Measurements from ENCODE around the gene CNTNAP2.

The CNTNAP2 gene

GRCh38 chr7:146116521-146117222 lies at the start of gene CNTNAP2:
Gene CNTNAP2 (plus strand): TSS chr7:146116801. CDS start chr7:146116877, 76 bp downstream.
- H3K36me3 ChIP-seq (ENCODE audit: insufficient read depth, low read length): no peaks in the 10 kb centered on the region
- H3K27ac ChIP-seq (ENCODE audit: low read depth, low read length): no peak within 1 kb of the TSS
- peaks cover 48% of the 10 kb centered on the region for H3K27me3 ChIP-seq (ENCODE audit: insufficient read depth, low read length)
- H2AFZ ChIP-seq (ENCODE audit: low read length, unreplicated experiment): no peak within 1 kb of the TSS
- H3K4me1 ChIP-seq (ENCODE audit: control insufficient read depth, insufficient read depth, low read length, unreplicated experiment): no peaks in the 10 kb centered on the region
- H3K4me3 ChIP-seq (ENCODE audit: low read depth, low read length): peak within 1 kb of the TSS; percentile 73
- H3K79me2 ChIP-seq (ENCODE audit: control insufficient read depth, insufficient read depth, low read length, unreplicated experiment): no peaks in the 10 kb centered on the region

DNA sequence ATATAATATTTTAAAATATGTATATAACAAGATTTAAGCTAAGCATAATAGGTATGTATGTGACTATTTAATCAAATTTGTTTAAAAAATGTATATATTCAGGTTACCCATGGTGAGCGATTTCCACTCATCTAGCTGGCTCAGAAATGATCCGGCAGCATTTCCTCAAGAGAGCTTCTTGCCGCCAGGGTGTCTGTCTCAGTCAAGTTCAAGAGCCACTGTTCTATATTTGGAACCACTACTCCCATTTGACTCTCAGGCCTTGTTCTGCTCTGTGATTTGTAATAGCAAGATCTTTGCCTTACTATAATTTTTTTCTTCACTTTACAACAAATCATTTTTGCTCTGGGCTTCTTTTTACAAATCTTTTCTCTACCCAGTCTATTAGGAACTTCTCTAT lies 48.7 kb upstream of the CNTNAP2 start:
- no peak overlapping the region for H3K27ac ChIP-seq (ENCODE audit: low read depth, low read length)
- H3K36me3 ChIP-seq (ENCODE audit: insufficient read depth, low read length): no peaks in the 10 kb centered on the region
- H2AFZ ChIP-seq (ENCODE audit: low read length, unreplicated experiment): no peak overlapping the region
- no peaks in the 10 kb centered on the region for H3K4me1 ChIP-seq (ENCODE audit: control insufficient read depth, insufficient read depth, low read length, unreplicated experiment)
- H3K27me3 ChIP-seq (ENCODE audit: insufficient read depth, low read length): no peaks in the 10 kb centered on the region
- H3K4me3 ChIP-seq (ENCODE audit: low read depth, low read length): no peak overlapping the region
- no peaks in the 10 kb centered on the region for H3K79me2 ChIP-seq (ENCODE audit: control insufficient read depth, insufficient read depth, low read length, unreplicated experiment)

- Histone ChIP-seq H3K4me3 (ENCODE audit: low read depth, low read length) (no peak overlapping the region), H3K36me3 (ENCODE audit: insufficient read depth, low read length) (no peaks in the 10 kb centered on the region), H3K27me3 (ENCODE audit: insufficient read depth, low read length) (no peaks in the 10 kb centered on the region), H3K4me1 (ENCODE audit: control insufficient read depth, insufficient read depth, low read length, unreplicated experiment) (no peaks in the 10 kb centered on the region), H2AFZ (ENCODE audit: low read length, unreplicated experiment) (no peak overlapping the region), H3K27ac (ENCODE audit: low read depth, low read length) (no peak overlapping the region), H3K79me2 (ENCODE audit: control insufficient read depth, insufficient read depth, low read length, unreplicated experiment) (no peaks in the 10 kb centered on the region)
Observed at GRCh38 chr7:146074195-146074765, 42.3 kb upstream of the CNTNAP2 start.

DNA sequence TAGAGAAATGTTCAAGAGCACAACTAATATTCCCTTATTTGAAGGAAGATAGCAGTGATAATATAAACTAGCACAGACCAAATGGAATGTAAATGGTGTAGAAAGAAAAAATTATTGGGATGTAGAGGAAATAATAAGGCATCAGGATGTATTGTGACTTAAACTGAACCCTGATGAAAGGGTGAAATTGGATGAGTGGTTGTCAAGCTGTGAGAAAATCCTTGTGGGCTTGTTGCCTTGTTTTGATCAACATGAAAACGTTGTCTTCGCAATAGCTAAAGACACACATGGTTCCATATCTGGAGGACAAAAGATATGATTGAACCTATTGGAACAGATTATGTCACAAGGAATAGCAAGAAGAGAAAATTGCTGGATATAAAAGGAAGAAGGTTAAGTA lies 40.3 kb upstream of the CNTNAP2 start:
- H3K27me3 ChIP-seq (ENCODE audit: insufficient read depth, low read length): no peaks in the 10 kb centered on the region
- H3K4me1 ChIP-seq (ENCODE audit: control insufficient read depth, insufficient read depth, low read length, unreplicated experiment): no peaks in the 10 kb centered on the region
- H2AFZ ChIP-seq (ENCODE audit: low read length, unreplicated experiment): no peak overlapping the region
- H3K4me3 ChIP-seq (ENCODE audit: low read depth, low read length): no peak overlapping the region
- H3K79me2 ChIP-seq (ENCODE audit: control insufficient read depth, insufficient read depth, low read length, unreplicated experiment): no peaks in the 10 kb centered on the region
- H3K27ac ChIP-seq (ENCODE audit: low read depth, low read length): no peak overlapping the region
- H3K36me3 ChIP-seq (ENCODE audit: insufficient read depth, low read length): no peaks in the 10 kb centered on the region

DNA sequence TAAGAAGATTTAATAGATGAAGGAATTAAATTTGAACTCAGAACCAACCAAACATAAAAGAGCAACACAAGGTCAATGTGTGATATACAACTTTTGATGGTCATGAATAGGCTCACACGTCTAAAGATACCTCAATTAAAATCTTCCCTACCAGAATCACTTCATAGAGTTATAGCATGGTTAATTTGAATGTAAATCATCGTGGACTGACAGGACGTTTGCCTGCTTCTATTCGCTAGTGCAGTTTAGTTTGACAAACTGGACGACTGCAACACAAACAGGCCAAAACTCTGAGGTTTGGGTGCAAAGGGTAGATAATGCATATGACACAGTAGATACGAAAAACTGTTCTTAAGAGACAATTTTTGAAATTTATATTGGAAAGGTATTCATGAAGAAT lies 32.5 kb upstream of the CNTNAP2 start:
- Histone ChIP-seq H3K4me3 (ENCODE audit: low read depth, low read length) (no peak overlapping the region), H2AFZ (ENCODE audit: low read length, unreplicated experiment) (no peak overlapping the region)

DNA sequence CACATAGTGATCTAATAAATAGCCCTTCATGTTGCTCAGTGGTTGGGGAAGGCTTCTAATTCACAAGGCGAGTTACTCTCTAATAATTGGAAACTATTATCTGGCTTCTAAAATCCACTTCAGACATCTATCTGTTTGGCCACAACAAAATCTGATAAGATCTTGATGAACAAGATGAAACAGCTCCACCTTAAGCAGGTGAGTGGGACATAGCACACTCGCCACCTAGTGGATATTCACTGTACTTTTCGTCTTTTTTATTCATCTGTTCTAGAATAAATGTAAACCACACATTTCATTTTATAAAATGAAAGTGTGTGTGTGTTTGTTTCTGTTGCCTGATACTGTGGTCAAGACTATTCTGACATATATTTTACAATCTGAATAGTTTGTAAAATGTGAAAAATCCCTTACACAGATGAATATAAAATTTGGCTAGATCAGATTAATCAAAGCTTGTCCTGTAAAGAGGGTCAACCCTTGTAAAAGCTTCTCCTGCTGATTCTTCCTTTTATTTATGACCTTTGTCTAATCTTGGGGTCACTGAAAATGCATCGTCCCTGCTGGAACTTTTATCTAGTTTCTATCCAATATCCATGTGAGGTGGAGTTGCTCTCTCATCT lies 26.5 kb upstream of the CNTNAP2 start:
- H3K27ac ChIP-seq (ENCODE audit: low read depth, low read length): no peak overlapping the region
- H3K36me3 ChIP-seq (ENCODE audit: insufficient read depth, low read length): no peaks in the 10 kb centered on the region
- no peak overlapping the region for H2AFZ ChIP-seq (ENCODE audit: low read length, unreplicated experiment)
- H3K4me3 ChIP-seq (ENCODE audit: low read depth, low read length): no peak overlapping the region
- H3K79me2 ChIP-seq (ENCODE audit: control insufficient read depth, insufficient read depth, low read length, unreplicated experiment): no peaks in the 10 kb centered on the region
- H3K4me1 ChIP-seq (ENCODE audit: control insufficient read depth, insufficient read depth, low read length, unreplicated experiment): no peaks in the 10 kb centered on the region
- H3K27me3 ChIP-seq (ENCODE audit: insufficient read depth, low read length): no peaks in the 10 kb centered on the region

More for the DNA sequence above, 32.5 kb upstream of the CNTNAP2 start:
- Histone ChIP-seq H3K27ac (ENCODE audit: low read depth, low read length) (no peak overlapping the region), H3K36me3 (ENCODE audit: insufficient read depth, low read length) (no peaks in the 10 kb centered on the region), H3K27me3 (ENCODE audit: insufficient read depth, low read length) (no peaks in the 10 kb centered on the region), H3K79me2 (ENCODE audit: control insufficient read depth, insufficient read depth, low read length, unreplicated experiment) (no peaks in the 10 kb centered on the region), H3K4me1 (ENCODE audit: control insufficient read depth, insufficient read depth, low read length, unreplicated experiment) (no peaks in the 10 kb centered on the region)

GRCh38 chr7:146094356-146094755 lies 22.2 kb upstream of the CNTNAP2 start:
- Histone ChIP-seq H3K4me3 (ENCODE audit: low read depth, low read length) (no peak overlapping the region), H3K4me1 (ENCODE audit: control insufficient read depth, insufficient read depth, low read length, unreplicated experiment) (no peaks in the 10 kb centered on the region), H3K36me3 (ENCODE audit: insufficient read depth, low read length) (no peaks in the 10 kb centered on the region), H2AFZ (ENCODE audit: low read length, unreplicated experiment) (no peak overlapping the region), H3K27ac (ENCODE audit: low read depth, low read length) (no peak overlapping the region), H3K79me2 (ENCODE audit: control insufficient read depth, insufficient read depth, low read length, unreplicated experiment) (no peaks in the 10 kb centered on the region), H3K27me3 (ENCODE audit: insufficient read depth, low read length) (no peaks in the 10 kb centered on the region)

DNA sequence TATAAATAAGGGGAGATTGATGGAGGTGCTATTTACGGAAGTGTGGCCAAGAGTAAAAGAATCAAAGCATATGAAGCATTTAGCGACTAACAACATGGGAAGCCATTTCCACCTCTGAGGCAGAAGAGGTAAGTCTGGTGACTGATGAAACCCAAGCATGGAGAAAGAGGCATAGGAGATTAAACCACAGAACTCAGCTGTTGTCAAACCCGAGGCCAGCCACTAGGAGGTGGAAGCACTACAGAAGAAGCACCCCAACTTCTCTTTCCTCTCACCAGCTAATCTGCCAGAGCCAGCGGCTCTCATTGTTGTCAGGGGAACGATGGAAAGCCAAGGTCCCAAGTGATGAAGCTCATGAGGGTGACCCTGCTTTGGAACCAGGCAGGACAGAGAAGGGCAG lies 19.6 kb upstream of the CNTNAP2 start:
- no peaks in the 10 kb centered on the region for H3K79me2 ChIP-seq (ENCODE audit: control insufficient read depth, insufficient read depth, low read length, unreplicated experiment)
- no peak overlapping the region for H2AFZ ChIP-seq (ENCODE audit: low read length, unreplicated experiment)
- no peak overlapping the region for H3K4me3 ChIP-seq (ENCODE audit: low read depth, low read length)
- no peaks in the 10 kb centered on the region for H3K36me3 ChIP-seq (ENCODE audit: insufficient read depth, low read length)
- H3K27me3 ChIP-seq (ENCODE audit: insufficient read depth, low read length): no peaks in the 10 kb centered on the region
- H3K27ac ChIP-seq (ENCODE audit: low read depth, low read length): no peak overlapping the region
- no peaks in the 10 kb centered on the region for H3K4me1 ChIP-seq (ENCODE audit: control insufficient read depth, insufficient read depth, low read length, unreplicated experiment)

- H2AFZ ChIP-seq (ENCODE audit: low read length, unreplicated experiment): no peak overlapping the region
Observed at GRCh38 chr7:146106319-146106718, 10.3 kb upstream of the CNTNAP2 start.

GRCh38 chr7:146112755-146113154 lies 3.8 kb upstream of the CNTNAP2 start:
- H3K36me3 ChIP-seq (ENCODE audit: insufficient read depth, low read length): no peaks in the 10 kb centered on the region
- no peak overlapping the region for H3K27ac ChIP-seq (ENCODE audit: low read depth, low read length)
- no peaks in the 10 kb centered on the region for H3K4me1 ChIP-seq (ENCODE audit: control insufficient read depth, insufficient read depth, low read length, unreplicated experiment)
- H2AFZ ChIP-seq (ENCODE audit: low read length, unreplicated experiment): no peak overlapping the region
- H3K79me2 ChIP-seq (ENCODE audit: control insufficient read depth, insufficient read depth, low read length, unreplicated experiment): no peaks in the 10 kb centered on the region
- H3K4me3 ChIP-seq (ENCODE audit: low read depth, low read length): no peak overlapping the region
- peaks cover 32% of the 10 kb centered on the region for H3K27me3 ChIP-seq (ENCODE audit: insufficient read depth, low read length)

More at GRCh38 chr7:146106319-146106718, 10.3 kb upstream of the CNTNAP2 start:
- Histone ChIP-seq H3K27me3 (ENCODE audit: insufficient read depth, low read length) (no peaks in the 10 kb centered on the region), H3K27ac (ENCODE audit: low read depth, low read length) (no peak overlapping the region), H3K79me2 (ENCODE audit: control insufficient read depth, insufficient read depth, low read length, unreplicated experiment) (no peaks in the 10 kb centered on the region), H3K36me3 (ENCODE audit: insufficient read depth, low read length) (no peaks in the 10 kb centered on the region), H3K4me1 (ENCODE audit: control insufficient read depth, insufficient read depth, low read length, unreplicated experiment) (no peaks in the 10 kb centered on the region), H3K4me3 (ENCODE audit: low read depth, low read length) (no peak overlapping the region)

- H3K27ac ChIP-seq (ENCODE audit: low read depth, low read length): no peak overlapping the region
- peaks cover 48% of the 10 kb centered on the region for H3K27me3 ChIP-seq (ENCODE audit: insufficient read depth, low read length)
- no peaks in the 10 kb centered on the region for H3K79me2 ChIP-seq (ENCODE audit: control insufficient read depth, insufficient read depth, low read length, unreplicated experiment)
- no peak overlapping the region for H2AFZ ChIP-seq (ENCODE audit: low read length, unreplicated experiment)
- H3K4me3 ChIP-seq (ENCODE audit: low read depth, low read length): peak overlapping the region; percentile 73; the same call in 1 of the 2 replicates
- H3K4me1 ChIP-seq (ENCODE audit: control insufficient read depth, insufficient read depth, low read length, unreplicated experiment): no peaks in the 10 kb centered on the region
- H3K36me3 ChIP-seq (ENCODE audit: insufficient read depth, low read length): no peaks in the 10 kb centered on the region
Observed at GRCh38 chr7:146115548-146115850, 1.1 kb upstream of the CNTNAP2 start.
